ENCODE data around the gene INTS1.

DNA sequence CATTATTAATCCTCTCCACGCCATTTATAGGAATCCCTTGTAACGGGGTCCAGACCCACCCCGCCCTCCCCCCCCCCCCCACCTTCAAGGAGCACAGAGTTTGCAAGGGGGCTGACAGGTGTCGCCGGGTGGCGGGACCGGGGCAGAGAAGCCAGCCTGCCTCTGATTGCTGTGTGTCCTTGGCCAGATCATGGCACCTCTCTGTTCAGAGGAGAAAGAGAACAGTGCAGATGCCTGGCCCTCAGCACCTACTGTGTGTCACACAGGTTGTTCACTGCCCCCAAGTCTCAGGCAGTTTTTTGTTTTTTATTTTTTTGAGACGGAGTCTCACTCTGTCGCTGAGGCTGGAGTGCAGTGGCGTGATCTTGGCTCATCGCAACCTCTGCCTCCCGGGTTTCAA is 39.5 kb downstream of the INTS1 start:
- TF ChIP-seq GATA2 (IDR thresholded peaks at IDR 0.05; ENCODE audit: low read depth, low read length) (no peak), GATA3 (IDR thresholded peaks at IDR 0.05; ENCODE audit: low read depth, low read length) (no peak)
